Measurements from ENCODE around the gene CDK9.

The CDK9 gene

DNA sequence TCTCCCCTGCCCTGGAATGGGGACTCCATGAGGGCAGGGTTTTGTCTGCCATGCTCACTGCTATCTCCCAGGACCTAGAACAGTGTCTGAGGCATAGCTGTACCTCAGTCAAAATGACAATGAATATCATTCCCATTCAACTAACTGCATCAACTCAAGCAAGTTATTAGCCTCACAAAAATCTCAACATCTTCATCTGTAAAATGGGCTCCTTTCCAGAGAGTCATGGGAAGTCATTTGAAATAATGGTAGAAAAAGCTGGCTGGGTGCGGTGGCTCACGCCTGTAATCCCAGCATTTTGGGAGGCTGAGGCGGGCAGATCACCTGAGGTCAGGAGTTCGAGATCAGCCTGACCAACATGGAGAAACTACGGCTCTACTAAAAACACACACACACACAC is 16.7 kb upstream of the CDK9 start:
- no peak for DNase-seq (ENCODE audit: low spot score in 2 of 2)
- H3K36me3 Mint-ChIP-seq: peaks cover 23% of the 10 kb centered on the region
- no peaks in the 10 kb centered on the region for H3K9me3 Mint-ChIP-seq
- H3K4me3 Mint-ChIP-seq: no peak overlapping the region
- peaks cover 55% of the 10 kb centered on the region for H3K4me1 Mint-ChIP-seq
- H3K27ac Mint-ChIP-seq: peak overlapping the region; percentile 97
- no peaks in the 10 kb centered on the region for H3K27me3 Mint-ChIP-seq
- no peak for ATAC-seq (ENCODE audit: low read depth)

DNA sequence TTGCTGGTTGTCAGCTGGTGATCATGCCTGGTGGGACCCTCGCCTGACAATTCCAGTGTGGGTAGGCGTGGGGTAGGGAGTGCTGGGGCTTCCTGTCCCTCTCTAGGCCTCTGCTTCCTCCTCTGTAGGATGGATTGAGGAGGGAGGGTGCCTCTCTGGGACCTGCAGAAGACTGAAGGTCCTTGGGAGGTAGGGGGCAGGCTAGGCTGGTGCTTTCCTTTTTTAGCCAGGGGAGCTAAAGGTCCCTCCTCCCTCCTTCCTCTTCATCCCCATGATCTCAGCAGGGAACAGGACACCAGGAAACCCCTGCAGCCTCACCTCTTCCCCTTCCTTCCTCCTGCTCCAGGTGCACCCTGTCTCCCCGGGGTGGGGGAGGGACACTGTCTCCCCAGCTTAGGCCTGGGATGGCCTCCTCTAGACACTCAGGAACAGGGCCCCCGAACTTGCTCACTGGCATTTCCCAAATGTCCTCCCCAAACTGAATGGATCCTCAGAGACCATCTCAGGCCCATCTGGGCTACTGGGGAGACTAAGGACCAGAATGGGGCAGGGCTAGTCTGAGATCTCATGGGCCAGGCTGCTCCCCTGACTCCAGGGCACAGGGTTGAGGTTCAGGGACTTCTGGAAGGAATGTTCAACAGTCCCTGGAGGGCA is 15.8 kb upstream of the CDK9 start:
- H3K27me3 Mint-ChIP-seq: no peaks in the 10 kb centered on the region
- DNase-seq (ENCODE audit: low spot score in 2 of 2) (no peak), ATAC-seq (ENCODE audit: low read depth) (no peak)
- H3K4me1 Mint-ChIP-seq: peaks cover 51% of the 10 kb centered on the region
- peak overlapping the region; percentile 86 for H3K4me3 Mint-ChIP-seq
- H3K27ac Mint-ChIP-seq: peak overlapping the region; percentile 97
- peaks cover 20% of the 10 kb centered on the region for H3K36me3 Mint-ChIP-seq
- no peaks in the 10 kb centered on the region for H3K9me3 Mint-ChIP-seq

DNA sequence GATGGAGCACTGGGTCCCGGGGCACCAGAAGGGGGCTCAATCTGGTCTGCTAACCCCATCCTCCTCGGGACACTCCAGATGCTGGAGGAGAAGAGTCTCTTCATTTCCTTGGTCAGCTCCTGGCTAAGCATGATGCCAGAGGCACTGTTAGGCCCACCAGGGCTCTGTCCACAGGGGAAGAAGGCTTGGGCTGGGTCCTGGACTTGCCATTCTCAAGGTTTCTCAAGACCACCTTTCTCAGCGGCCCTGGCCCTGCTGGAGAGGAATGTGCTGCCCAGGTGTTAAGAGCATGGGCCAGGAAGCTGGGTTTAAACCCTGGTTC is 15.3 kb upstream of the CDK9 start:
- Mint-ChIP-seq H3K9me3 (no peaks in the 10 kb centered on the region), H3K27ac (peak overlapping the region; percentile 97), H3K36me3 (peaks cover 16% of the 10 kb centered on the region), H3K4me3 (peak overlapping the region; percentile 86), H3K4me1 (peaks cover 47% of the 10 kb centered on the region), H3K27me3 (no peaks in the 10 kb centered on the region)
- ATAC-seq (ENCODE audit: low read depth) (no peak), DNase-seq (ENCODE audit: low spot score in 2 of 2) (no peak)

DNA sequence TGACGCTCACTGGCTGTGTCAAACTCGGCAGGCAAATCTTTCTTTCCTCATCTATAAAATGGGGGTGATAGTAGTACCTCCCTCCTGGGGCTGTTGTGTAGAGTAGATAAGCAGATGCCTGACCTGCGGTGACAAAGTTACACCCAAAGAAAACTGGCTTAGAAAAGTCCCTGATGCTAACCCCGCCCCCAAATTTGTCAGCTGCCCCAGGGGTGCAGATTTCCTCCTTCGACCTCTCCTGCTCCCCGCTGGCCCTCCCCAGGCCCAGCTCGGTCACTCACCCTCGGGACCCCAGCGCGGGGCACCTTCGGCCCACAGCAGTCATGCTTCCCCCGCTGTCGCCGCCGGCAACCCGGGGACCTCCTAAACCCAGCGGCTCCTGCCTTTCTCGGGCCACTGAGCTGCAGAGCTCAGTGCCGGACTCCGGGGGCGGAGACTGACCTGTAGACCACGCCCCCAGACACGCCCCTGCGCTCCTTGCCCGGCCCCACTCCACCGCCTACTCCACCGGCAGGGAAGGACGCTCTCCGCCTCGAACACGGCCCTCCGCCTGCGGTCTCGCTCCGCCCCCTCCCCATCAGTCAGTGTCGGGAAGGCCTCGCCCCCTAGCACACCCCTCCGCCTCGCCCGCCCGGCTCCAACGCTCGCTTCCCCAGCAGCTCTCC is 14.8 kb upstream of the CDK9 start:
- Mint-ChIP-seq H3K27ac (peak overlapping the region; percentile 97), H3K36me3 (peaks cover 15% of the 10 kb centered on the region), H3K9me3 (no peaks in the 10 kb centered on the region), H3K4me3 (peak overlapping the region; percentile 86), H3K4me1 (peaks cover 44% of the 10 kb centered on the region), H3K27me3 (no peaks in the 10 kb centered on the region)
- ATAC-seq (ENCODE audit: low read depth) (peak; percentile 77), DNase-seq (ENCODE audit: low spot score in 2 of 2) (peak; percentile 93 to 98)

DNA sequence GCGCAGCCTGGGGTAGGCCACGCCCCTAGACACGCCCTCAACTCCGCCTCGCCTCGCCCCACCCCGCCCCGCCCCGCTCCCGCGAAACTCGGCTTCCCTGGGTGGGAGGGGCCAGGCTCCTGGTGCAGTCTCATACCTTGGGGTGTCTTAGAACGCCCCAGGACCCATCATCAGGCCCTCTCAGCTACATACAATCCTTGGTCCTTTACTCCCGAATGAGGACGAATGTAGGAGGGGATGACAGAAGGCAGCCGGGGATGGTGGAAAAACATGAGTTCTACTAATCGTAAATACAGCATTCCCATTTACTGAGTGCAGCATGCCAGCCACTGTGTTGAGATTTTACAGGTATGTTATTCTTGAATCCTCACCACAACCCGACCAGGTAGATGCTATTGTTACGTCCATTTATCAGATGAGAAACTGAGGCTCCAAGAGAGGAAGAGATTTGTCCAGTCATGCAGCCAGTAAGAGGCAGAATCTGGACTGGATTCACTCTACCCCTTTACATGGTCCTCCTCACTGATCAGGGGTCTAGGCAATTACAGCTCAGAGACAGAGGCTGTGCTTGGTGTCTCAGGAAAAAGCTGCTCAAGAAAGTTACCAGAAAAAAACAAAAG is 14.2 kb upstream of the CDK9 start:
- Mint-ChIP-seq H3K4me1 (peaks cover 42% of the 10 kb centered on the region), H3K27me3 (no peaks in the 10 kb centered on the region), H3K36me3 (peaks cover 10% of the 10 kb centered on the region), H3K9me3 (no peaks in the 10 kb centered on the region), H3K27ac (peak overlapping the region; percentile 97), H3K4me3 (peak overlapping the region; percentile 86)
- DNase-seq (ENCODE audit: low spot score in 2 of 2) (no peak), ATAC-seq (ENCODE audit: low read depth) (no peak)

DNA sequence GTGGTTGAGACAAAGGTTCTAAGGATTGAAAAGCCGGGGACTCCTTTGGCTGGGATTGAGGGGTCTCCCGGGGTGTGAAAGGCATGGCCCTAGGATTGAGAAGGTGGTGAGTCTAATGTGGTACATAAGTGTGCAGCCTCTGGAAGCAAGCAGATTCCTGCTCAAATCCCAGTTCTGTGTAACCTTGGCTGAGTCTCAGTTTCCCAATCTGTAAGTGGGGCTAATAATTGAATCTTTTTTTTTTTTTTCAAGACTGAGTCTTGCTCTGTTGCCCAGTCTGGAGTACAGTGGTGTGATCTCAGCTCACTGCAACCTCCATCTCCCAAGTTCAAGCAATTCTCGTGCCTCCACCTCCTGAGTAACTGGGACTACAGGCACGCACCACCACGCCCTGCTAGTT is 13.2 kb upstream of the CDK9 start:
- Mint-ChIP-seq H3K36me3 (peaks cover 9% of the 10 kb centered on the region), H3K4me3 (no peak overlapping the region)

DNA sequence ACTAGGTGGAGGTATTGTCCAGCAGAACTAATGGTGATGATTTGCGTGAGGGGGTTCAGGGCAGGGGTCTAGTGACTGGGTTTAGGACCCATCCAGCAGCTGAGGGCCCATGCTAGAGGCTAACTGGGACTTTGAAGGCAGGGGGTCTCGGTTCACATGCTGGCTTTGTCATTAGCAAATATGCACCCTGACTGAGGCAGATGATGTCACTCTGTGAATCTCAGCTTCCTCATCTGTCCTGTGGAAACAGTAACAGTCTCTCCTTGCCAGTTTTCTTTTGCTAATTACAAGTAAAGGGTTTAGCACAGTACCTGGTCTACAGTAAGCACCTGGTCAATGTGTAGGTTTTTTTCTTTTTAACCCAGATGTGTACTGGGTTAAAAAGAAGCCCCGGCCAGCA is 12.6 kb upstream of the CDK9 start:
- no peak for DNase-seq (ENCODE audit: low spot score in 2 of 2)
- Mint-ChIP-seq H3K4me1 (peaks cover 40% of the 10 kb centered on the region), H3K4me3 (no peak overlapping the region), H3K27me3 (no peaks in the 10 kb centered on the region), H3K9me3 (no peaks in the 10 kb centered on the region), H3K27ac (no peak overlapping the region), H3K36me3 (peaks cover 10% of the 10 kb centered on the region)
- ATAC-seq (ENCODE audit: low read depth): no peak

More for the DNA sequence above, 13.2 kb upstream of the CDK9 start:
- Mint-ChIP-seq H3K27me3 (no peaks in the 10 kb centered on the region), H3K4me1 (peaks cover 39% of the 10 kb centered on the region), H3K9me3 (no peaks in the 10 kb centered on the region), H3K27ac (no peak overlapping the region)
- DNase-seq (ENCODE audit: low spot score in 2 of 2) (no peak), ATAC-seq (ENCODE audit: low read depth) (no peak)

DNA sequence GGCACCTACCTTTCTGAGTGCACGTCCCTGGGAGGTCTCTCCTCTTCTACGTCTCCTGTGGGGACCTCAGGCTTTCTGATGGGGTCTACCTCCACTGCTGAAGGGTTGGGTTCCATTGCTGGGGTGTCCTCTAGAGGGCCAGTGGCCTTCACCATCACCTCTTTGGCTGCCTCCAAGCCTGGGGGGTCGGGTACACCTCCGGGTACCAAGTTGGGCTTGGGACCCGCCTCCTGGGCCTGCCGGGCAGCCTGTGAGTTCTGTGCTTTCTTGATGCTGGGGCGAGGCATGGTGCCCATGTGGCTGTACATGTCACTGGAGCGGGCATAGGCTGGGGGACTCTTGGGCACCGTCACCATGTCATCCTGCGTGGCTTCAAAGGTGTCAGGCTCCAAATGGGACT is 11.9 kb upstream of the CDK9 start:
- peaks cover 36% of the 10 kb centered on the region for H3K4me1 Mint-ChIP-seq
- DNase-seq (ENCODE audit: low spot score in 2 of 2): no peak
- H3K27me3 Mint-ChIP-seq: no peaks in the 10 kb centered on the region
- H3K9me3 Mint-ChIP-seq: no peaks in the 10 kb centered on the region
- peak overlapping the region; percentile 3 for H3K4me3 Mint-ChIP-seq
- ATAC-seq (ENCODE audit: low read depth): no peak
- H3K36me3 Mint-ChIP-seq: peaks cover 10% of the 10 kb centered on the region
- H3K27ac Mint-ChIP-seq: no peak overlapping the region

DNA sequence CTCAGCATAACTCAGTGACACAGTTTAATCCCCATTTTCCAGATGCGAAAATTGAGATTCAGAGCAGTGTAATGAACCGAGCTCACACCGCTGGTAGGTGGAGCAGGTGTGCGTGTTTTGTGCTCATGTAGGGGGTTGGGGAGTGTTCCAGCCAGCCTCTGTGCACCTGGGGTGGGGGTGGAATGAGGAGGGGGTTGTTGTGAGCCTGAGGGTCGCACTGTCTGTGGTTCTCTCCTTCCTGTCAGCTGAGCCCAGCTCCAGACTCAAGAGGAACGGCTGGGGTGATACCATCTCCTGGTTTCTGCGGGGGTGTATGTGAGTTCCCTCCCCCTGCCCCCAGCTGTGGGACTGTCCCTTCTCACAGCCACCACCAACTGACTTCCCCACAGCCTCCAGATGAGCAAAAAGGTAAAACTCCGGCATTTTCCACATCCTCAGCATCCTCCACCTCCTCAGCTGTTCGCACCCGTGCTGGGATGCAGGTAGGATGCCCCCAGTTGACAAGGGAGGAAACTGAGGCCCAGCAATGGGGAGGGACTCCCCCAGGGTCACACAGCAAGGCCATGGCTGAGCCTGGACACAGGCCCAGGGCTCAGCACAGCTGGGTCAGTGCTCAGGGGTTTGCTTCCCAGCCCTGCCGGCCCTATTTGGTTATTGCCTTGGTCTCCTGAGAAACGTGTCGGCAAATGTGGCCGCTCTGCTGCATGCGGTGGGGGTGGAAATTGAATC is 9.5 kb upstream of the CDK9 start:
- DNase-seq (ENCODE audit: low spot score in 2 of 2) (peak; percentile 69 to 78), ATAC-seq (ENCODE audit: low read depth) (peak; percentile 64)
- H3K27ac Mint-ChIP-seq: peak overlapping the region; percentile 90
- peaks cover 10% of the 10 kb centered on the region for H3K36me3 Mint-ChIP-seq
- no peaks in the 10 kb centered on the region for H3K9me3 Mint-ChIP-seq
- H3K4me1 Mint-ChIP-seq: peaks cover 21% of the 10 kb centered on the region
- H3K4me3 Mint-ChIP-seq: peak overlapping the region; percentile 98
- no peaks in the 10 kb centered on the region for H3K27me3 Mint-ChIP-seq

DNA sequence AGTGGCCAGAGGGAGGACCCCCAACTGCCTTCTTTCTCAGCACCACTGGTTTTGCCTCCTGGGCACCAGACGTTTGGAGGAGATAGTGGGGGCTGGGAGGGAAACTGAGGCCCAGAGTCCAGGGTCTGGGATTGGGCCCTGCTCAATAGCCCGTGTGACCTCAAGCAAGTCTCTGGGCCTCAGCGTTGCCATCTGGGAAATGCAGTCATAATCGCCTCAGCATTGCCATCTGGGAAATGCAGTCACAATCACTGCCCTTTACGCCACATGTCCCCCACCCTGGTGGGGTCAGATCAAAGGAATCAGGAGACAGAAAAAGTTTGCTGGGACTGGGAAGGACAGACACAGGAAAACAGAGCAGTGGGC is 8.9 kb upstream of the CDK9 start:
- Mint-ChIP-seq H3K4me1 (peaks cover 18% of the 10 kb centered on the region), H3K27me3 (no peaks in the 10 kb centered on the region), H3K9me3 (no peaks in the 10 kb centered on the region), H3K4me3 (peak overlapping the region; percentile 98), H3K36me3 (peaks cover 10% of the 10 kb centered on the region), H3K27ac (peak overlapping the region; percentile 90)
- DNase-seq (ENCODE audit: low spot score in 2 of 2) (no peak), ATAC-seq (ENCODE audit: low read depth) (no peak)

DNA sequence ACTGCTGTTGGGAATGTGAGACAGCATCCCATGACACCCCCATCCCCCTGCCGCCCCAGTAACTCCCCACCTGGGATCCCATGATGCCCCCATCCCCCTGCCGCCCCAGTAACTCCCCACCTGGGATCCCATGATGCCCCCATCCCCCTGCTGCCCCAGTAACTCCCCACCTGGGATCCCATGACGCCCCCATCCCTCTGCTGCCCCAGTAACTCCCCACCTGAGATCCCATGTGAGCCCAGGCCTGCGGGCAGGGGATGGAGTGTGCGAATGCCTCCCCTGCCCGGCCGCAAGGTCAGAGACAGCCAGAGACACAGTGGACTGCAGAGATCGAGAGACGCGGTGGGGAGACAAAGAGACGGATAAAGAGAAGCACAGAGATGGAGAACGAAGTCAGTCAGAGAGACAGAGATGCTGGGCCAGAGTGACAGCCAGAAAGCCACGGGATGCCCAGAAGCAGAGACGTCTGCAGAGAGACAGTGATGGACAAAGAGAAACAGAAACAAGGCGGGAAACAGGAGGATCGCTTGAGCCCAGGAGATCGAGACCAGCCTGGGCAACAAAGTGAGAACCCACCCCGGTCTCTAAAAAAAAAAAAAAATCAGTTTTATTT is 8.4 kb upstream of the CDK9 start:
- Mint-ChIP-seq H3K4me3 (peak overlapping the region; percentile 98), H3K4me1 (peaks cover 18% of the 10 kb centered on the region), H3K9me3 (no peaks in the 10 kb centered on the region), H3K27me3 (no peaks in the 10 kb centered on the region), H3K36me3 (peaks cover 10% of the 10 kb centered on the region), H3K27ac (peak overlapping the region; percentile 90)
- no peak for ATAC-seq (ENCODE audit: low read depth)
- DNase-seq (ENCODE audit: low spot score in 2 of 2): no peak

DNA sequence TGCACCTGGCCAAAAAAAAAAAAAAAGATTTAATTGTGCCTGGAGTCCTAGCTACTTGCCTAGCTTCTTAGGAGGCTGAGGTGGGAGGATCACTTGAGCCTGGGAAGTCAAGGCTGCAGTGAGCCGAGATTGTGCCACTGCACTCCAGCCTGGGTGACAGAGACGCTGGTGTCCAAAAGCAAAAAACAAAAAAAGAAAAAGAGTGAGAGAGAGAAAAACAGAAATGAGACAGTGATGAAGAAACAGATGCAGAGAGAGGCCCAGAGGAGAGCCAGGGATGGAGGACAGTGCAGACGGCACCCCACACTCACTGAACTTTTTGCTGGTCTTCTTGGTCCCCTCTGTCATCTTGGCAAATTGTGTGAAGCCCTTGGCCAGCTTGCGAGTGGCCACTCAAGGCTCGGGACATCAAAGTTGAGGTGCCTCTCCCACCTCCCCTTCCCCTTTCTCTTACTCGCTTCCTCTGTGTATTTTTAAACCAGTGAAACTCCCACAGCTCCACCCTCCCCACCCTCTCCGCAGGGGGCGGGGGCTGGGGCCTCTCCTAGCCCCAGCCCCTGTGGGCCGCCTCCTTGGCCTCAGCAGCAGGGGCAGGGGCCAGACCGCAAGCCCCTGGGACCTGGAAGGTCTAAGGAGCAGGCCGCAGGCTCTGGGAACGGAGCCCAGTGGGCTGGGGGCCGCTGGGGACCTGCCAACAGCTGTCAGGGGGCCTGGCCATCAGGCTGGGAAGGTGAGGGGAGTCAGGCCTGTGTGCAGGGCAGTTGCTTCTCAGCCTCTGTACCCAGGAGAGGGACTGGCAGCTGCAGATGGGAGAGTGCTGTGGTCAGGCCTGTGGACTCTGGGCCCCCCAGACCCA is 7.3 kb upstream of the CDK9 start, which contains the start of gene SH2D3C:
TSS of gene SH2D3C (minus strand) at position 387 of the 856 bp plus-strand sequence. CDS start at position 348, 39 bp downstream.
- Mint-ChIP-seq H3K4me3 (peak within 1 kb of the TSS; percentile 98), H3K4me1 (peaks cover 22% of the 10 kb centered on the region), H3K9me3 (no peaks in the 10 kb centered on the region), H3K36me3 (peaks cover 8% of the 10 kb centered on the region), H3K27me3 (no peaks in the 10 kb centered on the region), H3K27ac (peak within 1 kb of the TSS; percentile 90)
- no peak for DNase-seq (ENCODE audit: low spot score in 2 of 2)
- ATAC-seq (ENCODE audit: low read depth): peak; percentile 54
